Stimulated activated CD8-positive, alpha-beta memory T cell treated with anti-CD3 and anti-CD28 coated beads, Interleukin-4, amount 100 ng/mL, for 24 hours (primary cell): Measurements from ENCODE around the gene DLG2.
"Not testable (repeated sequence)": the region's sequence is repeated elsewhere in the genome, so short reads cannot be mapped to it uniquely, and the experiment has no call there.

Experiments
- DNase-seq: peaks from one replicate; pipeline ENCODE4 v3.0.0-alpha.2; 2020; ENCODE audit warnings: low read depth

The DLG2 gene

DNA sequence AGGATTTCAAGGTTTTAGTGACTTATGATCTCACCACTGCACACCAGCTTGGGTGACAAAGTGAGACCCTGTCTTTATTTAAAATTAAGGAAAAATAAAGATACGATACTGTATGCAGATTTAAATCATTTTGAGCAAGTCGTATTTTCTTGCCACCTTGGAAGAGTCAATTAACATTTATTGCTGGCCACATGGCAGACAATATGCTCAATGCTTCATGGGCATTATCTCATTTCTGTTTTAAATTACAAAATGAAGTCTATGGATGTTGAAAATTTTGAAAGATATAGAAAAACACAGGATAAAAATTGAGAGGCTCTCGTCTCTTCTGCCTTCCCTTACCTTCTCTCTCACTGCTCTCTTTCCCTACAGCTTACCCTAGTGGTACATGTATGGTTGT is 1992.0 kb downstream of the DLG2 start:
- no peak for DNase-seq

DNA sequence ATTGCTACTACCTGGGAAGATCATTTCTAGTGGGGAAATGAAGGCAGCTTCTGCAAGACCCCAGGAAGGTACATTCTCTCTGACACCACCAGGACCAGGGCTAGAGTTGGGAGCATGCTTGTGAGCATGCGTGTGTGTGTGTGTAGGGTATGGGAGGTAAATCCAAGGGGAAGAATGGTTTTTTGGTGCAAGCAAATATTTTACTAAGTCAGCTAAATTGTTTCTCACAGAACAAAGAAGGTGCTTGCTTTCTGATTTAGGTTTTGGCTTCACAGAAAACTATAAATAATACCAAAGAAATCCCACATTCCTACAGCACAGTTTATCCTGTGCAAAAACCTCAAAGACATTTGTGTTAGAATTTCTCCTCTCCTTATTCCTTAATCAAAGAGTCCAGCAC is 1996.9 kb downstream of the DLG2 start:
- DNase-seq, result no peak

DNA sequence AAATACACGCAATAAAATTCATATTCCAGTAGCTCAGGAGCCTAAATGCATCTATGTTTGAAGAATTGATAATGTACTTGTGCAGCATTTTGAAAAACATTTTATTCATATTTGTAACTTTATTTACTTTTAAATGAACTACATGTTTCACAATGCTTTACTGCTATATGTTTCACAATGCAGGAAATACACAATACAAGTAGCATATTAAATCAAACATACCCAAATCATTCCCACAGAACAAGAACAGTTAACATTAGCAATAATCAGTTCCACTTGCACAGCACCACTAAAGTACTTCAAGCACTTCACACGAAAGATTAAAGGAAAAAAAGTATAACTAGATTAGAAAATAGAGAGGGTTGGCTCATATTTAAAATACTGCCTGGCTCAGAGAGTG is 1997.4 kb downstream of the DLG2 start:
- DNase-seq, result no peak

GRCh38 chr11:83628622-83629355 is 1998.4 kb downstream of the DLG2 start:
- DNase-seq, result no peak

- DNase-seq, result no peak
Observed at GRCh38 chr11:83625336-83625735, 2001.8 kb downstream of the DLG2 start.

DNA sequence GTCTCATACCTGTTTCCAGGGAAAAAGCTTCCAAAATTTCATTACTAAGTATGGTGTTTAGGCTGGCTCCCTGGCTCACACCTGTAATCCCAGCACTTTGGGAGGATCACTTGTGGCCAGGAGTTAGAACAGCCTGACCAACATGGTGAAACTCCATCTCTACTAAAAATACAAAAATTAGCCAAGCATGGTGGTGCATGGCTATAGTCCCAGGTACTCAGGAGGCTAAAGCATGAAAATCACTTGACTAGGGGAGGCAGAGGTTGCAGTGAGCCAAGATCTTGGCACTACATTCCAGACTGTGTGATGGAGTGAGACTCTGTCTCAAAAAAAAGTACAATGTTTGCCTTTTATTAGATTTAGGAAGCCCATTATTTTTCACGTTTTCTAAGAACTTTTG is 2009.5 kb downstream of the DLG2 start:
- no peak for DNase-seq

DNA sequence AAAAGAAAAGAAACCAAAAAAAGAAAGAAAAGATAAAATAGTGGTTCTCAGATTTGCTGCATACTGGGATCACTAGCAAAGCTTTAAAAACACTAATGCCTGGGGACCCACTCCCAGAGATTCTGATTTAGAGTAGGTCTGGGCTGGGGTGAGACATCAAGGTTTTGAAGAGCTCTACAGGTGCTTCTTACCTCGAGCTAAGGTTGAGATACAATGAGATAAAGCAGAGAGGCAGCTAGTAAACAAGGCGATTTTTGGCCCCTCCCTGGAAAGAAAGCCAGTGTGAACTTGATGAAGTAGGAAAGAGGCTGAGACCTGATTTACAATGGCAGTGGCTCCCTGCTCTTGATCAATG is 2013.4 kb downstream of the DLG2 start:
- no peak for DNase-seq

DNA sequence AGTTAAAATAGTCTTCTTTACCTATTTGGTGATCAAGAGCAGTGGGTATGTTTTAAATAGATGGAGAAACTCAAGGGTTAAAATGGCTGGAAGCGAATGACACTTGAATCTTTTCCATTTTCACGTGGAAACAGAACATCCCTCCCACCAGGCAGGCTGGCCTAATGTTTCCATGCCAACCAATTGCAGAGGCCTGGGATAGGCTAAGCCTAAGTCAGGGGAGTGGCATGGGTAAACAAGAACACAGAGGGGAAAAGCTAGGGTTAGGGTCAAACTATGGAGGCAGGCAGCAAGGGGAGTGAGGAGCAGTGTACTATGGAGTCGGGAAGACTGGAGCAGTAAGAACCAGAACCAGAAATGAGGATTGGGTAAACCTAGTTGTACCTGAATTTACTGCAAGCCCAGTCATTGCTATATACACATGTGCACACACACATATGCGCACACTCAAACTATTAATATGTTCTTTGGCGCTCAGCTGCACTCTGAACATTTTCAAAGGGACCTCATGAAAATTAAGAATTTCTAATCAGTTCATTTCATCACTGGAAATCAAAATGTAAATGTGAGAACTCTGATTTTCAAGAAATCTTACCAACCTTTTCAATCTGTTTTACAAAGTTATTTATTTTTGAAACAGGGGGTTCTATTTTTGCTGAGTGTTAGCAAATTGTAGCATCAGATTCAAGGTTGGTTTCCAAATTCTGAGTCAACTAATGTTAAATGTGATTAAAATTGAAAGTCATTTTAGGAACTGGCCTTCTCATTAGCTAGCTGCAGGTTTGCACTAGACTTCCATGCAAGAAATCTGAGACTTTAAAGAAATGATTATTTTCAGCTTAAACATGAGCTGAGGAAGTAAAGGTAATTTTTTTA is 2014.0 kb downstream of the DLG2 start:
- no peak for DNase-seq

GRCh38 chr11:83611600-83611999 is 2015.5 kb downstream of the DLG2 start:
- DNase-seq, result no peak

DNA sequence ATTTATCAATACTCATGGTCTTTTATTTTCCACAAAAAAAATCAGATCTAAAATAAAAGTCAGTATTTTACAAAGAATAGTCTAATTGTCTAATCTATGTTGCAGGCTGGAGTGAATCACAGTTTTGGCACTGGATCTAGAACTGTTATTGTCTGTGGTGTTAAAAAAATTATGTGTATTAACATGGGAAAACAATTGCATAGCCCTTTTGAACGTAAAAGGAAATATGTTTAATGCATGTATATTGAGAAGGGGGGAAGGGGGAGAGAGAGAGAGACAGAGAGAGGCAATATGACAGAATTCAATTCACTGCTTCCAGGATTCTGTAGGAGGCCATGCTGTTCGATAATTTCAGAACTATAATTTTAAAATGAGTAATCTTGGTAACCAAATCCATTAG is 2016.1 kb downstream of the DLG2 start:
- DNase-seq, result no peak

DNA sequence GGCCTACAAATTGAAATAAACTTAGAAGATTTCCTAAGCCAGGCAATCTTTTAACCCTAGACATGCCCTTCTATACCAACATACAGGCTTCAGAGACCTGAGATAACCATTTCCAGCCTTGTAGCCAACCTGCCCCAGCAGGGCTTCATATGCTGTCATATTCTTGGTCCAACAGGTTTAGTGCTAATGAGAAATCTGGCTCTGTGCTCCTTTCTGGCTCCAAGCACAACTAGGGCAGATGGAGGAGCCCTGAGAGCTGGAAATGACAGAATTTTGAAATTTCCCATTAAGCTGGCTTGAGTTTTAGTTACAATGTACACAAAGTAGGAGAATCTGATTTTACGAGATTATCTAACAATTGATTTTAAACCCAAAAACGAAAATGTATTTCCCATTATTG is 2018.0 kb downstream of the DLG2 start:
- DNase-seq, result no peak

- no peak for DNase-seq
Observed at GRCh38 chr11:83608571-83608970, 2018.6 kb downstream of the DLG2 start.

DNA sequence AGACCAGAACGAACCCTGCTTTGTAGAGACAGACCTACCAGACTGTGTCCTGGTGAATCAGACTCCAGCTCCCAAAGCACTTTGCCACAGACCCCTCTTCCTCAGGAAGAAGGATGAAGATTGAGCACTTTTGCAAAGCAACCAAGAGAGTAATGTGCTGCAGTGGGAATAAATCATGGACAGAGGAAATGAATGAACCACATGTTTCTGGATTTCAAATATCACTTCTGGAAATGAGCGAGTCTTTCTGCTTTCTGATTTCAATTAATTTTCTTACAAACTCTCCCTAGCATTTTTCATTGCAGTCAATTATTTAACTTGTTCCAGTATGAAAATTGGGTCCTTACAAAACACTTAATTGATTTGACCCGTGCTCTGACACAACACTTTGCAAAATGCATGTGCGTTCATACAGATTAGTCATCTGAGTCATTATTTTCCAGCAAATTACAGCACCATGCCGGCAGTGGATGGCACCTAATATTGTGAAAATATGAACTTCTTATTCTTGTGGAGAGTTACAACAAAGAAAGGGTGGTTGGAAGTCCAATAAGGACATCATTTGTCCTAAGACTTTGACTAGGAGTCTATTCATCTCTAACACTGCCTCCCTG is 2025.1 kb downstream of the DLG2 start:
- DNase-seq, result no peak

GRCh38 chr11:83601201-83601913 is 2025.8 kb downstream of the DLG2 start:
- no peak for DNase-seq

- DNase-seq, result no peak
Observed at GRCh38 chr11:83600661-83601060, 2026.5 kb downstream of the DLG2 start.

DNA sequence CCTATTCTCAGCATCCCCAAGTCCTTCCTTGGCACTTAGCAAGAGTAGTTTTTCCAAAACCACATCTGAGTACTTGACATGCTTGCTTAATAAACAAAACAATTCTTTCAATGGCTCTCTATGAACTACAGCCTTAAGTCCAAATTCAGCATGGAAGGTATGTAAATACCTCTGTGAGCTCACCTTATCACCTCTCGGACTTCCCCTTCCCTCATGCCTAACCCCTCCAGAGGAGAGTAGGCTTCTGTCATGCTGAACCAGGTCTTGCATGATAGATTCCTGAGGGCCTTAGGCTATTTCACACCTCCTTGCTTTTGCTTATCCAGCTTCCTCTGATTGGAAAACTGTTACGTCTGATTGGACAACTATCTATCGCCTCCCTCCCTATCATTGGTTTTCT is 2028.1 kb downstream of the DLG2 start:
- no peak for DNase-seq

DNA sequence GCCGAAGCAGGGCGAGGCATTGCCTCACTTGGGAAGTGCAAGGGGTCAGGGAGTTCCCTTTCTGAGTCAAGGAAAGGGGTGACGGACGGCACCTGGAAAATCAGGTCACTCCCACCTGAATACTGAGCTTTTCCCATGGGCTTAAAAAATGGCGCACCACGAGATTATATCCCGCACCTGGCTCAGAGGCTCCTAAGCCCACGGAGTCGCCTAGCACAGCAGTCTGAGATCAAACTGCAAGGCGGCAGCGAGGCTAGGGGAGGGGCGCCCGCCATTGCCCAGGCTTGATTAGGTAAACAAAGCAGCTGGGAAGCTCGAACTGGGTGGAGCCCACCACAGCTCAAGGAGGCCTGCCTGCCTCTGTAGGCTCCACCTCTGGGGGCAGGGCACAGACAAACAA is 2039.3 kb downstream of the DLG2 start:
- DNase-seq, result not testable (repeated sequence)

DNA sequence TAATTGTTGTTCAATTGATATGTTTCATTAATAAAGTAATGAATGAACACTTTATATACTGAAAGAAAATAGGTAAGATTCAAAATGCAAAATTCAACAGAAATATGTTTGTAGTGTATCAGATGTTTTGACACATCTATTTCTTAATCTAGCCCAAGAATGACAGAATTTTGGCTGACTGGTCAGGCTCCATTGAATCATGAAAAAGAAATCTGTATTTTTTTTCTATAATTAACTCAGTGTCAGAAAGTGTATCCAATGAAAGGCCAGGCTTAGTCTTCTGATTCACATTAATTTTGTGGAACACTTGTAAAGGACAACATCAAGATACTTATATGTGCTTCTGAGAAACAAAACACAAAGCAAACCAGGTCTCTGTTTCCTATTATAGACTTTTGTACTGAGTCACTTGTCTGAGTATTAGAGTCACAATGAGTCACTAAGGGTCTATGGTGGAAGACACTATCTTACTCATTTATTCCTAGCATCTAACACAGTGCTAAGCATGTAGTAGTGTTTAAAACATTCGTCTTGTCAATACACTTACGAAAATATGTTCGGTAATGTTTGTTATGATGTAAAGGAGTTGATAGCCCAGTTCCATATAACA is 2043.3 kb downstream of the DLG2 start:
- no peak for DNase-seq

- no peak for DNase-seq
Observed at GRCh38 chr11:83574519-83574918, 2052.6 kb downstream of the DLG2 start.

GRCh38 chr11:83572581-83573496 is 2054.3 kb downstream of the DLG2 start:
- DNase-seq, result no peak

GRCh38 chr11:83571302-83571701 is 2055.8 kb downstream of the DLG2 start:
- no peak for DNase-seq
